Gastroesophageal sphincter (tissue), 3 donors: Measurements from ENCODE around the gene TMEM252.

Experiments
- EP300 ChIP-seq: sonication (generic); formaldehyde crosslinking; IDR thresholded peaks from one replicate; pipeline ENCODE4 v1.6.1; 2017; ENCODE audit warnings: antibody characterized with exemption, mild to moderate bottlenecking
- POLR2A ChIP-seq, 2 donors: fragments of 450-650 bp; IDR thresholded peaks; one replicate each; pipeline ENCODE4 v1.6.1; 2017; ENCODE audit warnings: antibody characterized with exemption in 2 of 2, mild to moderate bottlenecking in 2 of 2, moderate library complexity in 1 of 2
- POLR2AphosphoS5 ChIP-seq: sonication (generic); formaldehyde crosslinking; IDR thresholded peaks from one replicate; pipeline ENCODE4 v1.6.1; 2017; ENCODE audit warnings: antibody characterized with exemption
- TF ChIP-seq, protein P1 (sequence below), 4 experiments: fragments of 200-600 bp in 2 of 4; fragments of 450-650 bp in 2 of 4; sonication (generic) in 1 of 4; IDR thresholded peaks; one replicate each; pipeline ENCODE4 v1.5.1; 2017 to 2019; ENCODE audit warnings: antibody characterized with exemption in 4 of 4, mild to moderate bottlenecking in 2 of 4, moderate library complexity in 2 of 4

DNA sequence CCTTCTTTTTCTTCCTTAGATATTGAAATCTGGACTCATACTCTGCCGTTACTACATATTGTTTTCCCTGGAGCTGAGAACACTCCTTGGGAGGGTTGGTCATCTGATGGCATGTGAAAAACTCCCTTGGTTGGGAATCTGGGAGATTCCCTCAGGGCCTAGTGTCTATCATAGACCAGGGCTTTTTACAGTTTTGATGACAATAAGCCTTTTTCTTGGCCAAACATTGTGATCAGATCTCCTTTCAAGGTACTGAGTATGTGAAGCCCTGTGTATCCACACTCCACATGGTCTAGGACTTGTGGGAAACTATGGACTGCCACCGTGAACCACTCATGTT, 32.9 kb downstream of the TMEM252 start:
- TF ChIP-seq, protein P1, sequence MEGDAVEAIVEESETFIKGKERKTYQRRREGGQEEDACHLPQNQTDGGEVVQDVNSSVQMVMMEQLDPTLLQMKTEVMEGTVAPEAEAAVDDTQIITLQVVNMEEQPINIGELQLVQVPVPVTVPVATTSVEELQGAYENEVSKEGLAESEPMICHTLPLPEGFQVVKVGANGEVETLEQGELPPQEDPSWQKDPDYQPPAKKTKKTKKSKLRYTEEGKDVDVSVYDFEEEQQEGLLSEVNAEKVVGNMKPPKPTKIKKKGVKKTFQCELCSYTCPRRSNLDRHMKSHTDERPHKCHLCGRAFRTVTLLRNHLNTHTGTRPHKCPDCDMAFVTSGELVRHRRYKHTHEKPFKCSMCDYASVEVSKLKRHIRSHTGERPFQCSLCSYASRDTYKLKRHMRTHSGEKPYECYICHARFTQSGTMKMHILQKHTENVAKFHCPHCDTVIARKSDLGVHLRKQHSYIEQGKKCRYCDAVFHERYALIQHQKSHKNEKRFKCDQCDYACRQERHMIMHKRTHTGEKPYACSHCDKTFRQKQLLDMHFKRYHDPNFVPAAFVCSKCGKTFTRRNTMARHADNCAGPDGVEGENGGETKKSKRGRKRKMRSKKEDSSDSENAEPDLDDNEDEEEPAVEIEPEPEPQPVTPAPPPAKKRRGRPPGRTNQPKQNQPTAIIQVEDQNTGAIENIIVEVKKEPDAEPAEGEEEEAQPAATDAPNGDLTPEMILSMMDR (IDR thresholded peaks at IDR 0.05) = no peak
- TF ChIP-seq POLR2A (IDR thresholded peaks at IDR 0.05) (no peak), POLR2AphosphoS5 (no peak), EP300 (no peak)
